Keratinocyte (primary cell): ENCODE measurements around the gene RAB7B. TPM values are rescaled to one million over a fixed set of nuclear protein-coding genes. Genes with fewer than 3 reads are reported as not detected.

Experiments used
- DNase-seq: peaks from one replicate; pipeline ENCODE4 v3.0.0-alpha.2; 2011; ENCODE audit warnings: low read depth, missing footprints, low spot score
- FAIRE-seq: peaks from 2 replicates; lab custom pipeline; 2011; peaks lifted over from hg19 to GRCh38; lab: Jason Lieb, UNC
- H2AFZ ChIP-seq: 2 replicates; pipeline ENCODE4 v1.6.0; 2012; ENCODE audit warnings: low read length, control low read depth, inconsistent platforms; ENCODE audit not compliant: control insufficient read depth
- H3K27ac ChIP-seq: 2 replicates; pipeline ENCODE4 v1.5.1; 2011; ENCODE audit warnings: low read length; ENCODE audit not compliant: control insufficient read depth, insufficient read depth
- H3K27me3 ChIP-seq: 3 replicates; pipeline ENCODE4 v1.6.0; 2011; ENCODE audit warnings: low read length; ENCODE audit not compliant: control insufficient read depth, insufficient read depth; ENCODE audit errors: extremely low read depth
- H3K36me3 ChIP-seq, 2 experiments: 2 replicates in 1 of 2; 3 replicates in 1 of 2; pipeline ENCODE4 v1.5.1; 2011; ENCODE audit warnings: low read length in 2 of 2, mild to moderate bottlenecking in 1 of 2; ENCODE audit not compliant: control insufficient read depth in 2 of 2, insufficient read depth in 2 of 2; ENCODE audit errors: extremely low read depth in 1 of 2
- H3K4me1 ChIP-seq: 3 replicates; pipeline ENCODE4 v1.5.1; 2011; ENCODE audit warnings: low read length; ENCODE audit not compliant: control insufficient read depth, insufficient read depth; ENCODE audit errors: extremely low read depth
- H3K4me2 ChIP-seq: 3 replicates; pipeline ENCODE4 v1.6.0; 2011; ENCODE audit warnings: low read depth, low read length; ENCODE audit not compliant: control insufficient read depth, insufficient read depth; ENCODE audit errors: extremely low read depth
- H3K4me3 ChIP-seq, 3 experiments: fragments of 200-600 bp in 1 of 3; sonication (generic) in 1 of 3; 2 replicates in 2 of 3; 3 replicates in 1 of 3; pipeline ENCODE4 v1.5.1; 2011 to 2016; ENCODE audit warnings: low read length in 3 of 3, mild to moderate bottlenecking in 3 of 3, control low read depth in 2 of 3, inconsistent platforms in 1 of 3, low read depth in 1 of 3, mixed read lengths in 1 of 3, mixed run types in 1 of 3, moderate library complexity in 1 of 3; ENCODE audit not compliant: control insufficient read depth in 2 of 3, insufficient read depth in 2 of 3; ENCODE audit errors: extremely low read depth in 1 of 3
- H3K79me2 ChIP-seq: 2 replicates; pipeline ENCODE4 v1.6.0; 2012; ENCODE audit warnings: low read length; ENCODE audit not compliant: control insufficient read depth, insufficient read depth
- H3K9ac ChIP-seq: 3 replicates; pipeline ENCODE4 v1.6.0; 2011; ENCODE audit warnings: low read length; ENCODE audit not compliant: control insufficient read depth, insufficient read depth; ENCODE audit errors: extremely low read depth
- H3K9me1 ChIP-seq: 3 replicates; pipeline ENCODE4 v1.6.0; 2011; ENCODE audit warnings: low read length; ENCODE audit not compliant: control insufficient read depth, insufficient read depth; ENCODE audit errors: extremely low read depth
- H3K9me3 ChIP-seq: 2 replicates; pipeline ENCODE4 v1.5.1; 2012; ENCODE audit warnings: low read depth, low read length; ENCODE audit not compliant: control insufficient read depth
- H4K20me1 ChIP-seq: 3 replicates; pipeline ENCODE4 v1.6.0; 2011; ENCODE audit warnings: low read length; ENCODE audit not compliant: control insufficient read depth, insufficient read depth; ENCODE audit errors: extremely low read depth
- CTCF ChIP-seq, 3 experiments: IDR thresholded peaks in 1 of 3; conservative IDR thresholded peaks in 1 of 3; optimal IDR thresholded peaks in 1 of 3; 2 replicates in 2 of 3; 3 replicates in 1 of 3; pipeline versions ENCODE3 to v1.5.1; 2011; ENCODE audit warnings: low read length in 3 of 3, mild to moderate bottlenecking in 3 of 3, moderate library complexity in 2 of 3, control low read depth in 1 of 3, inconsistent platforms in 1 of 3; ENCODE audit not compliant: insufficient read depth in 2 of 3; ENCODE audit errors: extremely low read depth in 1 of 3
- EZH2 ChIP-seq: IDR thresholded peaks from one replicate; pipeline ENCODE4 v1.6.1; 2012; ENCODE audit warnings: inconsistent platforms, mild to moderate bottlenecking, low read length, moderate library complexity
- dilution Hi-C: fragments of 300-500 bp; cut with MboI; formaldehyde crosslinking; loops from one replicate; pipeline ENCODE4 v1.7.0; 2020; ENCODE audit warnings: low sequenced_read_pairs; ENCODE audit not compliant: extremely low pct_ligation_motif_present
- polyA plus RNA-seq, 5 experiments: library from polyadenylated mRNA; depleted of rRNA in 3 of 5; stranded (reverse) in 3 of 5; stranded (forward) in 1 of 5; unstranded in 1 of 5; fragments of >200 nt; gene quantifications; 1 replicate in 1 of 5; 2 replicates in 3 of 5; 3 replicates in 1 of 5; pipeline versions ENCODE4 v1.2.1 to v1.2.3, GENCODE V29; 2011 to 2012; ENCODE audit warnings: missing spikeins in 2 of 5, low read depth in 1 of 5, low replicate concordance in 1 of 5

Gene RAB7B
- polyA plus RNA-seq, 1 donor (not counting 4 experiments of a cell fraction or from before 2014, with no cell fraction given), result 47.8 TPM

- H3K9ac ChIP-seq, result no peak overlapping the region
- FAIRE-seq (no peak), DNase-seq (no peak)
- H3K79me2 ChIP-seq, result no peaks in the 10 kb centered on the region
- H3K27me3 ChIP-seq, result peaks cover 79% of the 10 kb centered on the region
- no peak overlapping the region for H3K4me2 ChIP-seq
- no peak overlapping the region for H3K4me3 ChIP-seq
- H3K36me3 ChIP-seq, result no peaks in the 10 kb centered on the region
- H4K20me1 ChIP-seq, result no peaks in the 10 kb centered on the region
- TF ChIP-seq CTCF (optimal IDR thresholded peaks at IDR 0.05 in 1 of 3, IDR thresholded peaks at IDR 0.05 in 1 of 3, conservative IDR thresholded peaks at IDR 0.05 in 1 of 3; ENCODE audit: extremely low read depth in 1 of 3, insufficient read depth in 2 of 3, low read length in 3 of 3) (no peak), EZH2 (no peak)
- peaks cover 5% of the 10 kb centered on the region for H3K4me1 ChIP-seq
- no peaks in the 10 kb centered on the region for H3K9me1 ChIP-seq
- no peaks in the 10 kb centered on the region for H3K9me3 ChIP-seq
- no peak overlapping the region for H3K27ac ChIP-seq
- no peak overlapping the region for H2AFZ ChIP-seq
- dilution Hi-C loops, result no loop called here
Measured at GRCh38 chr1:205940710-205941109, 62.5 kb downstream of the RAB7B start.

GRCh38 chr1:205939690-205940330, 63.4 kb downstream of the RAB7B start:
- H3K36me3 ChIP-seq, result no peaks in the 10 kb centered on the region
- DNase-seq (no peak), FAIRE-seq (no peak)
- dilution Hi-C loops, result no loop called here
- H4K20me1 ChIP-seq, result no peaks in the 10 kb centered on the region
- no peaks in the 10 kb centered on the region for H3K9me1 ChIP-seq
- H3K27me3 ChIP-seq, result peaks cover 79% of the 10 kb centered on the region
- no peak overlapping the region for H3K27ac ChIP-seq
- peaks cover 5% of the 10 kb centered on the region for H3K4me1 ChIP-seq
- H2AFZ ChIP-seq, result no peak overlapping the region
- no peaks in the 10 kb centered on the region for H3K79me2 ChIP-seq
- no peaks in the 10 kb centered on the region for H3K9me3 ChIP-seq
- no peak overlapping the region for H3K4me2 ChIP-seq
- no peak overlapping the region for H3K4me3 ChIP-seq
- no peak for TF ChIP-seq EZH2
- TF ChIP-seq CTCF (optimal IDR thresholded peaks at IDR 0.05 in 1 of 3, IDR thresholded peaks at IDR 0.05 in 1 of 3, conservative IDR thresholded peaks at IDR 0.05 in 1 of 3; ENCODE audit: extremely low read depth in 1 of 3, insufficient read depth in 2 of 3, low read length in 3 of 3), result peak in 1 of 3 experiments; percentile 14
- no peak overlapping the region for H3K9ac ChIP-seq
